GM18499 (cell line): Measurements from ENCODE around the gene CRAMP1.
"Not testable (repeated sequence)": the region's sequence is repeated elsewhere in the genome, so short reads cannot be mapped to it uniquely, and the experiment has no call there.

Experiments used
- ATAC-seq: cut with Tn5 transposase; IDR thresholded peaks from one replicate; pipeline ENCODE4 v1.9.1; 2021; ENCODE audit warnings: moderate number of reproducible peaks; ENCODE audit not compliant: insufficient read depth, unreplicated experiment

The CRAMP1 gene

GRCh38 chr16:1612320-1613111 lies at the start of gene CRAMP1:
Gene CRAMP1 (plus strand): TSS chr16:1612360. CDS start chr16:1614640, 2,280 bp downstream.
- no peak for ATAC-seq

GRCh38 chr16:1563786-1564185 lies 48.4 kb upstream of the CRAMP1 start:
- ATAC-seq = no peak

- ATAC-seq = no peak
Observed at GRCh38 chr16:1564325-1564724, 47.8 kb upstream of the CRAMP1 start.

GRCh38 chr16:1565083-1565805 lies 46.9 kb upstream of the CRAMP1 start:
- no peak for ATAC-seq

- no peak for ATAC-seq
Observed at GRCh38 chr16:1567988-1568387, 44.2 kb upstream of the CRAMP1 start.

GRCh38 chr16:1571012-1571671 lies 41.0 kb upstream of the CRAMP1 start:
- ATAC-seq = no peak

GRCh38 chr16:1572673-1573072 lies 39.5 kb upstream of the CRAMP1 start:
- ATAC-seq = no peak

- no peak for ATAC-seq
Observed at GRCh38 chr16:1573301-1573700, 38.9 kb upstream of the CRAMP1 start.

- no peak for ATAC-seq
Observed at GRCh38 chr16:1575578-1575977, 36.6 kb upstream of the CRAMP1 start.

- ATAC-seq = no peak
Observed at GRCh38 chr16:1579214-1579613, 32.9 kb upstream of the CRAMP1 start.

GRCh38 chr16:1580256-1580655 lies 31.9 kb upstream of the CRAMP1 start:
- ATAC-seq = no peak

GRCh38 chr16:1580956-1581355 lies 31.2 kb upstream of the CRAMP1 start:
- ATAC-seq = no peak

- ATAC-seq = no peak
Observed at GRCh38 chr16:1581804-1582203, 30.4 kb upstream of the CRAMP1 start.

GRCh38 chr16:1583180-1583579 lies 29.0 kb upstream of the CRAMP1 start:
- ATAC-seq = no peak

GRCh38 chr16:1584926-1585484 lies 27.2 kb upstream of the CRAMP1 start:
- ATAC-seq = no peak

- no peak for ATAC-seq
Observed at GRCh38 chr16:1590366-1590765, 21.8 kb upstream of the CRAMP1 start.

GRCh38 chr16:1590930-1591705 lies 21.0 kb upstream of the CRAMP1 start:
- no peak for ATAC-seq

GRCh38 chr16:1592446-1592845 lies 19.7 kb upstream of the CRAMP1 start:
- ATAC-seq = no peak

GRCh38 chr16:1595511-1595910 lies 16.6 kb upstream of the CRAMP1 start:
- not testable (repeated sequence) for ATAC-seq

- no peak for ATAC-seq
Observed at GRCh38 chr16:1596516-1596915, 15.6 kb upstream of the CRAMP1 start.
